Measurements from ENCODE around the gene MBTPS1.

MBTPS1 gene

GRCh38 chr16:84053237-84053636 lies 63.5 kb downstream of the MBTPS1 start:
- DNase-seq (ENCODE audit: low read depth, low spot score) = no peak

- DNase-seq (ENCODE audit: low read depth, low spot score) = no peak
Measured at GRCh38 chr16:84052071-84052622, 64.6 kb downstream of the MBTPS1 start.

DNA sequence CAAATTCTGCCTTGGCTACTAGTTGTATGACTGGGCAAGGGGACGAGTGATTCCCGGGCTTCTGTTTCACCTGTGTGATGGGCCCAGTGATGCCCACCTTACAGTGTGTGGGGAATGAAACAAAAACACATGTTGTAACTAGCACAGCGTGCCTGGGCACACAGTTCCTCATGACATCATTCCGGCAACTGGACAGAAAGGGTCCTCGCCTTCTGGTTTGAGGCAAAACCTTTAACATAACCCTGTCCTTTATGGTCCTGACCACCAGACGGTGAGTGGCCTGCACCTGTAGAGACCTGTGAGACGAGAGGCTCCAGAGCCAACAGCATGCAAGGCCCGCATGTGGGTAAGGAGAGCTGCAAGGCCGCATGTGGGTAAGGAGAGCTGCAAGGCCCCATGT lies 66.4 kb downstream of the MBTPS1 start:
- DNase-seq (ENCODE audit: low read depth, low spot score) = no peak

DNA sequence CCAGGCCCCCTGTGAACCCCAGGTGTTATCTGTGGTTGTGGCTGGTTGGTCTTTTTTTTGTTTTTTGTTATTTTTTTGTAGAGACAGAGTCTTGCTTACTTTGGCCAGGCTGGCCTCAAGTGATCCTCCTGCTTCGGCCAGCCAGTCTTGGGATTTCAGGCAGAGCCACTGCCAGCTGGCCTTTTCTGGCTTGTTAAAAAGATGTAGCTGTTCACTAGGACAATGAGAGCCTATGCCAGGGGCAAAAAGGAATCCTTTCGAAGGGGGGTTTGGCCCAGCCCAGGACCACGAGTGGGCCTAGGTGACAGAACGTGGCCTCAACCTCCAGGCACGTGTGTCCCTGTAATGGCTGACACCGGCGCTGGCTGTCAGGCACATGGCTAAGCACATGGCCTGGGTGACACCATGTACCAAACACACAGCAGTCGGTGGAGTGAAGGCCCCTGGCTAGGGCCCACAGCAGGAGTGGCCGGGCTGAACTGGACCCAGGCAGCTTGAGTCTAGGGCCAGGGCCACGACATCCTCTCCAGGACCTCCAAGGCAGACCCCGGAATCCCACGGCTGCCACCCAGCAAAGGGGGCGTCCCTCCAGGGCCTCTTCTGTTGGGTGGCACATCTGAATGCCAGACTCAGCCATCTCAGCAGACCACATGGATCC lies 67.2 kb downstream of the MBTPS1 start:
- DNase-seq (ENCODE audit: low read depth, low spot score) = no peak

DNA sequence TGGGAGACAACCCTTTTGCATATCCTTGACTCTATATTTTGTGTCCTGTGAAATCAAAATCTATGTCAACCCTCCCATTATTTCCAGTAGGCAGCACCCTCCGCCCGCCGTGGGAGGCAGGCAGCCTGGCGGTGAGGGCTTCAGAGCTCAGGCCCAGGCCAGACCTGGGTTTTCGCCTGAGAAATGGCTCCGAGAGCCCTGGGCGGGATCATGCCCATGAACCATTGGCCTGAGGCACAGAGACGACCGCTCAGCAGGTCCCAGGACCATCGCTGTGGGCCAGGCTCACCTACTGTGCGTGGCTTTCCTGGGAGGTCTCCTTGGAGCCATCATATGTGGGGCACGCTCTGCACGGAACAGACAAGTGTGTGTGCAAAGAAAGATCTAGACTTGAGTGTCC lies 67.9 kb downstream of the MBTPS1 start:
- DNase-seq (ENCODE audit: low read depth, low spot score) = no peak

DNA sequence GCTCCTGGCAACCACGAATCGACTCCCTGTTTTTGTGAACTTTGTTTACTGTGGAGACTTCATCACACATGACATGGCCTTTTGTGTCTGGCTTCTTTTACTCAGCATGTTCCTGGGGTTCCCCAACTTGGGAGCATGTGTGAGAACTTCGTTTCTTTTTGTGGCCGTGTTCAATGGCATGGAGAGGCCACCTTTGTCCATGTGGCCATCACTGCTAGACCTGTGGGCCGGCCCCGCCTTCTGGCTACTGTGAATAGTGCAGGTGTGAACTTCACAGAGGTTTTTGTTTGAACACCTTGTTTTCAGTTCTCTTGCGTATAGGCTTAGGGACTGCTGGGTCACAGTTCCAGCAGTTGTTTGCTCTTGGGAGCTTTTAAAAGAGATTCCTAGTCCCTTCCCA lies 68.5 kb downstream of the MBTPS1 start:
- DNase-seq (ENCODE audit: low read depth, low spot score) = no peak

GRCh38 chr16:84047626-84048025 lies 69.1 kb downstream of the MBTPS1 start:
- DNase-seq (ENCODE audit: low read depth, low spot score) = no peak

DNA sequence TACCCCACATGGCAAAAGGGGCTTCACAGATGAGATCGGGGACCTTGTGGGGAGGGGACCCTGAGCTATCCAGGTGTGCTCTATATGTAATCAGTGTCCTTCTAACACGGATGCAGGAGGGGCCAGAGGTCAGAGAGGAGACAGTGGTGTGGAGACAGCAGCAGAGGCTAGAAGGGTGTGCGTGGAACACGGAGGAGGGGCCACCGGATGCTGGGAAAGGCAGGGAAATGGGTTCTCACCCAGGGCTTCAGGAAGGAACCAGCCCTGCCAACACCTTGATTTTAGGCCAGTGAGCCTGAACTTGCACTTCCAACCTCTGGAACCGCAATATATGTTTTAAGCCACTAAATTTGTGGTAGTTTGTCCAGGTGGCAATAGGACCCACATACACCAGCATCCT lies 69.5 kb downstream of the MBTPS1 start:
- DNase-seq (ENCODE audit: low read depth, low spot score) = no peak

DNA sequence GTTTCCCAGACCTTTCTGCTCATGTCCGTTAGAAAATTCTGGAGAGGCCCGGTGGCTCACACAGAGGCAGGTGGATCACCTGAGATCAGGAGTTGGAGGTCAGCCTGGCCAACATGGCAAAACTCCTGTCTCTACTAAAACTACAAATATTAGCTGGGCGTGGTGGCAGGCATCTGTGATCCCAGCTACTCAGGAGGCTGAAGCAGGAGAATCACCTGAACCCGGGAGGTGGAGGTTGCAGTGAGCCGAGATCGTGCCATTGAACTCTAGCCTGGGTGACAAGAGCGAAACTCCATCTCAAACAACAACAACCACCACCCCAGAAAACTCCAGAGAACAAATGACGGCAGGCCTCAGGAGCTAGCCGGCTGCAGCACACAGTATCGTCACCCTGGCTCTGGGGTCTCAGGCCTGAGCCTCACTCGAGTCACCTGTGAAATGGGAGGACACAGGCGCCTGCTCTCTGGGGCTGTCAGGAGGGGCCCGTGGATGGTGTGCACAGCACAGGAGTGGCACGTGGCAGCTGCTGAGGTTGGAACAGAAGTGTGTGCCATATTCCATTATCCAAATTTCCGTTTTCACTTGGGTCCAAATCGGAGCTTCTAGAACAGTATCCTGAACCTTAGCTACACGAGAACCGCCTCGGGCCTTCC lies 70.8 kb downstream of the MBTPS1 start:
- DNase-seq (ENCODE audit: low read depth, low spot score) = no peak

DNA sequence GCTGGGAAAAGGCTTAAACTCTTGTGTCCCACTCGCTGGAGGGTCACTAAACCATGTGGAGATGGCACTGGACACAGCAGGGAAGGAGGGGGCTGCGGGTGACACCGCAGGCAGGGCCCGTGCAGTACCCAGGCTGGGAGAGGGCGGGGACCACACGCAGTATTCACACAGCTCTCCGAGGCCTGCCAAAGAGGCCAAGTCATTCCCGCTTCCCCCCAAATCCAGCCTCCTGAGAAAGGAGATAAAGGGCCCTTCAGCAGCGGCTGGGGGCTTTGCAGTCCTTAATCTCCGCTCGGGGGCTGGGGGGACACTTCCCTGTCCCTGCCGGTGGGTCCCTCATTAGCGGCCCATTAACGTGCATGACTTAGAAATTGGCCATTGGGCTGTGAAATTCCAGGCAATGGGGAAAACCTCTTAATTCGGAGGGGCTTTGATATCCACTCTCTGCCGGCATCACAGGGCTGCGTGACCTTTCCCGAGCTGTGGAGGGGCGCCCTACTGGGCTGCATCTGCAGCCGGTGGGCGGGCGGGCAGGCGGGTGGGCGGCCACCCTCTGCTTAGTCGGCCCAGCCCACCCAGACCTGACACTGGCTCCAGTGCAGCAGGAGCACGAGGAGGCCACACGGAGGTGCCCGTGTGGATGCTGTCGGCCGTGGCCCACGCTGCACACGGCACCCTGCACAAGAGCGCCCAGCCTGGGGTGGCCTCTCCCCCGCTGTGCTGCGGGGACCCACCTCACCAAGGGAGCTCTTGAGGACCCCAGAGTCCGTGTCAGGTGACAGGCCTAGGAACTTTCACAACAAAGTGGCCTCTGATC lies 71.5 kb downstream of the MBTPS1 start:
- DNase-seq (ENCODE audit: low read depth, low spot score) = no peak

- no peak for DNase-seq (ENCODE audit: low read depth, low spot score)
Measured at GRCh38 chr16:84044118-84044488, 72.6 kb downstream of the MBTPS1 start.

DNA sequence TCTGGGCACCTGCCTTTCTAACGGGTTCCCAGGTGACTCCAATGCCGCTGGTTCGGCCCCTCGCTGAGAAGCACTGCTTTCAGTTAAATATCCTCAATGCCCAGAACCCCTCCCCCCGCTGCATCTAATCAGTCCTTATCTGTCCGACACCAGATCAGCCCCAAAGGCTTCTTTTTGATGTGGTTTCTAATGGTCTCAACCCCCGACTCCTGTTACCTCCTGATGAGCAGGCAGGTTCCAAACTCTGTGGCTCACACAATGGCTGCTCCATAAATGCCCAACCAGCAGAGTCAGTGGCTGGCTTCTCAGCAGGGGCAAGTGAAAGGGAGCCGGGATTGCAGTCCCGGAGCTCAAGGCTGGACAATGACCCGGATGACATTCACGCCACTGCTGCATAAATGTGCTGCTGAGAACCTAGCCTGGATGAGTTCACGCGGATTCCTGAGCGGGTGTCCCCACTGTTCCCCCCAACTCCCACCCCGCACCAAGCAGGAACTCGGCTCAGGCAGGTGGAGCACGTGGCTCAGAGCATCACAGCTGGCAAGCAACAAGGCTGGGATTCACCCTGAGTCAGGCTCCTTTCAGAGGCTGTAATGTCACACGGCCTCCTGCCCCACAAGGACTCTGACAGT lies 73.1 kb downstream of the MBTPS1 start:
- DNase-seq (ENCODE audit: low read depth, low spot score) = no peak

DNA sequence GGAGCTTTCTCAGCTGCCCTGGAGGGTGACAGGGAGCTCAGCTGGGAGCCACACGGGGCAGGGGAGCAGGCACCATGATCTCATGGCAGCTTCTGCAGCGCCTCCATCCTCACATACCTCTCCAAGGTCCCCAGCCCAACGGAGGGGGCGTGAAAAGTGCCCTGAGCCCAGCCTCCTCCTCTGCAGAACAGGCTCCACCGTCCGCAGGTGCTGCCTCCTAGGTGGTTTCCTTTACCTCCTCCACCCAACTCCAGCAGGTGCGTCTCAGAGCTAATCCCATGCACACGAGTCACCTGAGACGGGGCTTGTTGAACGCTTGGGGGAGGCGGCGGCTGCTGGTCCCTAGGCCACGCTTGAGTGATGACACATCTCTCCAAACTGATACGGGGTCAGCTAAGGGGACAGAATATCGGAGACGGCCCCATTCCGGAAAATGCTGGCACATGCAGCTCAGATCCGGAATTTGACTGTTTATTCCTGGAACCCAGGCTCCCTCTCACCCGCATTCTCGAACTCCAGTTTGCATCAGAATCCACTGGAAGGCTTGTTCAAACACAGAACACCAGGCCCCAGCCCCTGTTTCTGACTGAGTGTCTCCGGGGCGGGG lies 73.8 kb downstream of the MBTPS1 start:
- no peak for DNase-seq (ENCODE audit: low read depth, low spot score)

- no peak for DNase-seq (ENCODE audit: low read depth, low spot score)
Measured at GRCh38 chr16:84042308-84042878, 74.3 kb downstream of the MBTPS1 start, which contains the start of gene SLC38A8. SLC38A8 (minus strand) TSS chr16:84042795; CDS start chr16:84042157, 638 bp downstream.

DNA sequence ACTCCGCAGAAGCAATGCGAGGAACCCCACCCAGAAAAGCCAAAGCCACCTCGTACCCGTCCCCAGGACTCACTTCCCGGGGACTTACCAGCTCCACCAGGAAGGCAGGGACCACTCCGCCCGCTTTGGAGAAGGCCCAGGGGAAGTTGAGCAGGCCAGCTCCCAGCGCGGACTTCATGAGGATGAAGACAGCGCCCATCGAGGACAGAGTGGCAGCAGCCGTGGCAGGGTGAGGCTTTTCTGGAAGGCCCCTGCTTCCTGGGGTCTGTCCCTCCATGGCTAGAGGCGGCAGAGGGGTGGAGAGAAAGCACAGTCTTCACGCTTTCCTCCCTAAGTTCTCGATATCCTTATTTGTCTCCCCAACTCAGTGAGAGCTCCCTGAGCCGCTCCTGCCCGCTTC lies 74.9 kb downstream of the MBTPS1 start:
- no peak for DNase-seq (ENCODE audit: low read depth, low spot score)

- DNase-seq (ENCODE audit: low read depth, low spot score) = no peak
Measured at GRCh38 chr16:84040823-84041820, 75.6 kb downstream of the MBTPS1 start.

- DNase-seq (ENCODE audit: low read depth, low spot score) = no peak
Measured at GRCh38 chr16:84040226-84040822, 76.4 kb downstream of the MBTPS1 start.

DNA sequence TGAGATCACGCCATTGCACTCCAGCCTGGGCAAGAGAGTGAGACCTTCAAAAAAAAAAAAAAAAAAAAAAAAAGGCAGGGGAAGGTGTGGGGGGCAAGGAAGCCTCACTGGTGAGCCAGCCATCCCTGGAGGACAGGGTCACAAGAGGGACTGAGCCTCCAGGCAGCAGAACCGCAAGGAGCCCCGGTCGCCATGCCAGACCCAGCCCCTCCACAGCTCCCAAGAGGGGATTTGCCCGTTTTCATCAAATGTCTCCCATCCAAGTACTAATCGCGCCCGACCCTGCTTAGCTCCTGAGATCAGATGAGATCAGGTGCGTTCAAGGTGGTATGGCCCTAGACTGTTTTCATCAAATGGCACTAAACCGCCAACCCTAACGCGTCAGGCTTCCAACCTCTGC lies 77.0 kb downstream of the MBTPS1 start:
- no peak for DNase-seq (ENCODE audit: low read depth, low spot score)

DNA sequence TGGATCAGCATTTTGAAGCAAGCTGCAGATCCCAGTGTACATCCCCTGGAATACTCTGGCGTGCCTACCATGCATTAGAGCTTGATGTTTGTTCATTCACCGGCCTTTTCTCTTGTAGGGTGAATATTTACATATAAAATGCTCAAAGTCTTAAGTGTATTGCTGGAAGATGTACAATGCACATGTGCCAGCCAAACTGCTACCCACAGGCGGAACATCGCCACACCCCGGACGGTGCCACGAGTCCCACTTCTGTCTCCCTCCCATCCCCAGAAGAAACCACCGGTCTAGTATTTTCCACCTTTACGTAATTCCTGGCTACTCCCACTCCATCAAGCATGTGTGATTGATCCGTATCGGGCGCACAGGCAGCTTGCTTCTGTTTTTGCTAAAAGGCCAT lies 78.3 kb downstream of the MBTPS1 start:
- no peak for DNase-seq (ENCODE audit: low read depth, low spot score)
